Measurements from ENCODE around the gene HDAC9. TPM values are rescaled to one million over a fixed set of nuclear protein-coding genes. Genes with fewer than 3 reads are reported as not detected.

Gene HDAC9
- total RNA-seq, 4 donors from 2014 or later: 10.3 to 48.4 (median 12.2) TPM

GRCh38 chr7:18590241-18590640 is 94.7 kb downstream of the HDAC9 start:
- Histone ChIP-seq H3K27me3 (no peaks in the 10 kb centered on the region), H3K36me3 (no peaks in the 10 kb centered on the region), H3K9me3 (no peaks in the 10 kb centered on the region), H3K4me3 (no peak overlapping the region), H3K27ac (no peak overlapping the region), H3K4me1 (no peaks in the 10 kb centered on the region)
- no peak for TF ChIP-seq POLR2A (IDR thresholded peaks at IDR 0.05)
- no peak for TF ChIP-seq EP300 (IDR thresholded peaks at IDR 0.05)
- TF ChIP-seq CTCF (IDR thresholded peaks at IDR 0.05): no peak
- DNase-seq (ENCODE audit: low spot score in 2 of 2): no peak
- WGBS, 2 donors: 74 to 76% methylated on average over 7 of the region's 7 CpGs

- no peak for DNase-seq (ENCODE audit: low spot score in 2 of 2)
- TF ChIP-seq POLR2A (IDR thresholded peaks at IDR 0.05) (no peak), EP300 (IDR thresholded peaks at IDR 0.05) (no peak), CTCF (IDR thresholded peaks at IDR 0.05) (peak; percentile 32 to 55 (median 41))
- H3K36me3 ChIP-seq: no peaks in the 10 kb centered on the region
- no peaks in the 10 kb centered on the region for H3K4me1 ChIP-seq
- H3K27me3 ChIP-seq: no peaks in the 10 kb centered on the region
- no peaks in the 10 kb centered on the region for H3K9me3 ChIP-seq
- WGBS, 2 donors: 7 to 13% methylated on average over 1 of the region's 1 CpG
- no peak overlapping the region for H3K4me3 ChIP-seq
- H3K27ac ChIP-seq: no peak overlapping the region
Measured at GRCh38 chr7:18590744-18591340, 95.3 kb downstream of the HDAC9 start.

- DNase-seq (ENCODE audit: low spot score in 2 of 2): no peak
- H3K27ac ChIP-seq: no peak overlapping the region
- WGBS, 2 donors: 95% methylated on average over 4 of the region's 4 CpGs
Measured at GRCh38 chr7:18593602-18594279, 98.2 kb downstream of the HDAC9 start.

GRCh38 chr7:18597754-18598153 is 102.2 kb downstream of the HDAC9 start:
- WGBS, 2 donors: 53 to 56% methylated on average over 1 of the region's 1 CpG
- TF ChIP-seq CTCF (IDR thresholded peaks at IDR 0.05) (no peak), POLR2A (IDR thresholded peaks at IDR 0.05) (no peak), EP300 (IDR thresholded peaks at IDR 0.05) (no peak)
- H3K36me3 ChIP-seq: peaks cover 0 to 17% (median 0%) of the 10 kb centered on the region in 3 donors

More at GRCh38 chr7:18593602-18594279, 98.2 kb downstream of the HDAC9 start:
- TF ChIP-seq CTCF (IDR thresholded peaks at IDR 0.05) (no peak), POLR2A (IDR thresholded peaks at IDR 0.05) (no peak), EP300 (IDR thresholded peaks at IDR 0.05) (no peak)
- Histone ChIP-seq H3K4me1 (no peaks in the 10 kb centered on the region), H3K4me3 (no peak overlapping the region), H3K27me3 (no peaks in the 10 kb centered on the region), H3K36me3 (no peaks in the 10 kb centered on the region), H3K9me3 (no peaks in the 10 kb centered on the region)

GRCh38 chr7:18607025-18607424 is 111.5 kb downstream of the HDAC9 start:
- no peak for TF ChIP-seq EP300 (IDR thresholded peaks at IDR 0.05)
- TF ChIP-seq POLR2A (IDR thresholded peaks at IDR 0.05): no peak
- no peak for TF ChIP-seq CTCF (IDR thresholded peaks at IDR 0.05)
- peaks cover 0 to 28% (median 0%) of the 10 kb centered on the region in 3 donors for H3K36me3 ChIP-seq
- H3K9me3 ChIP-seq: peaks cover 0 to 34% (median 6%) of the 10 kb centered on the region in 4 donors
- 68 to 69% methylated on average over 1 of the region's 1 CpG for WGBS, 2 donors
- H3K27me3 ChIP-seq: no peaks in the 10 kb centered on the region
- H3K4me1 ChIP-seq: no peaks in the 10 kb centered on the region
- DNase-seq (ENCODE audit: low spot score in 2 of 2): no peak
- H3K27ac ChIP-seq: no peak overlapping the region
- H3K4me3 ChIP-seq: no peak overlapping the region

More at GRCh38 chr7:18597754-18598153, 102.2 kb downstream of the HDAC9 start:
- Histone ChIP-seq H3K4me1 (no peaks in the 10 kb centered on the region), H3K9me3 (peaks cover 0 to 24% (median 7%) of the 10 kb centered on the region in 4 donors), H3K27ac (no peak overlapping the region), H3K27me3 (no peaks in the 10 kb centered on the region), H3K4me3 (no peak overlapping the region)
- no peak for DNase-seq (ENCODE audit: low spot score in 2 of 2)
